GM23338 (cell line): ENCODE data around the gene CAMSAP1. TPM values are rescaled to one million over a fixed set of nuclear protein-coding genes. Genes with fewer than 3 reads are reported as not detected.

ENCODE experiments used
- ATAC-seq: fragments of 200-7000 bp; cut with Tn5 transposase; 3 replicates; pipeline ENCODE4 v1.9.1; 2020
- DNase-seq: peaks from one replicate; pipeline ENCODE4 v3.0.0-alpha.2; 2015; ENCODE audit warnings: low spot score
- H2AFZ ChIP-seq: fragments of 200-600 bp; sonication (generic); 2 replicates; pipeline ENCODE4 v1.8.0; 2016; ENCODE audit warnings: antibody characterized with exemption, mild to moderate bottlenecking, moderate library complexity
- H3F3A ChIP-seq: fragments of 200-600 bp; sonication (generic); replicated peaks from 2 replicates; pipeline ENCODE4 v1.8.0; 2017; ENCODE audit warnings: antibody characterized with exemption, mixed run types, low read depth
- H3K27ac ChIP-seq: fragments of 200-600 bp; sonication (generic); 2 replicates; pipeline ENCODE4 v1.6.1; 2016; ENCODE audit warnings: low read depth
- H3K27me3 ChIP-seq: fragments of 200-600 bp; sonication (generic); 2 replicates; pipeline ENCODE4 v1.8.0; 2016; ENCODE audit warnings: mild to moderate bottlenecking, mixed run types, moderate library complexity; ENCODE audit not compliant: insufficient read depth
- H3K36me3 ChIP-seq: fragments of 200-600 bp; sonication (generic); 2 replicates; pipeline ENCODE4 v1.8.0; 2016; ENCODE audit warnings: mild to moderate bottlenecking; ENCODE audit not compliant: insufficient read depth
- H3K4me1 ChIP-seq: fragments of 200-600 bp; sonication (generic); 2 replicates; pipeline ENCODE4 v1.8.0; 2016; ENCODE audit warnings: mild to moderate bottlenecking, moderate library complexity; ENCODE audit not compliant: insufficient read depth
- H3K4me2 ChIP-seq: fragments of 200-600 bp; sonication (generic); 2 replicates; pipeline ENCODE4 v1.7.1; 2017; ENCODE audit warnings: mixed run types
- H3K4me3 ChIP-seq: fragments of 200-600 bp; sonication (generic); 2 replicates; pipeline ENCODE4 v1.6.1; 2016; ENCODE audit warnings: mixed run types
- H3K79me2 ChIP-seq: fragments of 200-600 bp; sonication (generic); replicated peaks from 2 replicates; pipeline ENCODE4 v1.8.0; 2017; ENCODE audit warnings: mild to moderate bottlenecking; ENCODE audit not compliant: insufficient read depth
- H3K9me2 ChIP-seq: fragments of 200-600 bp; sonication (generic); 2 replicates; pipeline ENCODE4 v1.8.0; 2017; ENCODE audit not compliant: insufficient read depth
- H4K20me1 ChIP-seq: fragments of 200-600 bp; sonication (generic); replicated peaks from 2 replicates; pipeline ENCODE4 v1.8.0; 2017; ENCODE audit warnings: mild to moderate bottlenecking; ENCODE audit not compliant: insufficient read depth
- H3K27ac Mint-ChIP-seq: 2 replicates; pipeline ENCODE4 v1.8.0; 2020; ENCODE audit warnings: inconsistent platforms, mild to moderate bottlenecking, moderate library complexity, mixed read lengths
- H3K27me3 Mint-ChIP-seq: 3 replicates; pipeline ENCODE4 v1.8.0; 2022; ENCODE audit warnings: low read depth, mild to moderate bottlenecking, moderate library complexity, mixed read lengths, inconsistent platforms; ENCODE audit not compliant: insufficient read depth, poor library complexity
- H3K36me3 Mint-ChIP-seq: 3 replicates; pipeline ENCODE4 v1.8.0; 2021; ENCODE audit warnings: low read depth, mild to moderate bottlenecking, inconsistent platforms, moderate library complexity, mixed read lengths
- H3K4me1 Mint-ChIP-seq: 3 replicates; pipeline ENCODE4 v1.8.0; 2020; ENCODE audit warnings: mild to moderate bottlenecking, inconsistent platforms, mixed read lengths
- H3K4me3 Mint-ChIP-seq: 3 replicates; pipeline ENCODE4 v1.8.0; 2021; ENCODE audit warnings: moderate library complexity, mild to moderate bottlenecking, inconsistent platforms, mixed read lengths
- H3K9me3 Mint-ChIP-seq: 3 replicates; pipeline ENCODE4 v1.8.0; 2020; ENCODE audit warnings: moderate library complexity, mild to moderate bottlenecking, inconsistent platforms, mixed read lengths
- CREB1 ChIP-seq: fragments of 250-450 bp; sonication (Bioruptor Pico); IDR thresholded peaks from 2 replicates; pipeline ENCODE4 v1.5.0; 2020; ENCODE audit warnings: low read depth, mild to moderate bottlenecking, moderate library complexity
- EZH2phosphoT487 ChIP-seq: fragments of 200-600 bp; sonication (generic); IDR thresholded peaks from one replicate; pipeline ENCODE4 v1.8.1; 2018; ENCODE audit warnings: antibody characterized with exemption; ENCODE audit not compliant: unreplicated experiment
- JUNB ChIP-seq: IDR thresholded peaks from one replicate; pipeline ENCODE4 v1.6.1; 2016; ENCODE audit warnings: antibody characterized with exemption; ENCODE audit not compliant: unreplicated experiment
- POLR2AphosphoS5 ChIP-seq: IDR thresholded peaks from 2 replicates; pipeline ENCODE4 v1.6.1; 2016; ENCODE audit warnings: antibody characterized with exemption, low read depth
- ZNF114 ChIP-seq: fragments of 250-450 bp; sonication (Bioruptor Pico); IDR thresholded peaks from 2 replicates; pipeline ENCODE4 v1.5.0; 2020; ENCODE audit warnings: mild to moderate bottlenecking, moderate library complexity
- ZNF331 ChIP-seq: fragments of 250-450 bp; sonication (Bioruptor Pico); IDR thresholded peaks from 2 replicates; pipeline ENCODE4 v1.5.0; 2020; ENCODE audit warnings: low read depth, mild to moderate bottlenecking, moderate library complexity
- polyA plus RNA-seq: library from polyadenylated mRNA; unstranded; fragments of >200 nt; fragmentation: Nextera tagmentation; extraction: Ambion mirVana; gene quantifications from 2 replicates; pipeline ENCODE4 v1.2.1, GENCODE V29; 2016
- total RNA-seq: library from RNA; depleted of rRNA; stranded (reverse); fragments of >200 nt; shearing (Covaris generic); gene quantifications from 2 replicates; pipeline ENCODE4 v1.2.3, GENCODE V29; 2014
- TF ChIP-seq, protein P1 (sequence below), 2 experiments: fragments of 200-600 bp in 1 of 2; sonication (generic) in 1 of 2; conservative IDR thresholded peaks; 2 replicates each; pipeline versions ENCODE4 v1.5.1 to v1.6.1; 2016 to 2017; ENCODE audit warnings: antibody characterized with exemption in 2 of 2, low read depth in 2 of 2, mild to moderate bottlenecking in 2 of 2, moderate library complexity in 1 of 2
- TF ChIP-seq, protein P2 (sequence below): fragments of 250-450 bp; sonication (Bioruptor Pico); IDR thresholded peaks from 2 replicates; pipeline ENCODE4 v1.5.0; 2020; ENCODE audit warnings: mild to moderate bottlenecking, moderate library complexity
- TF ChIP-seq, protein P3 (sequence below): IDR thresholded peaks from 2 replicates; pipeline ENCODE4 v1.6.1; 2016; ENCODE audit warnings: antibody characterized with exemption

CAMSAP1 gene
- total and polyA plus RNA-seq, 2 experiments from 2014 or later, result 6.9 to 75.4 TPM

DNA sequence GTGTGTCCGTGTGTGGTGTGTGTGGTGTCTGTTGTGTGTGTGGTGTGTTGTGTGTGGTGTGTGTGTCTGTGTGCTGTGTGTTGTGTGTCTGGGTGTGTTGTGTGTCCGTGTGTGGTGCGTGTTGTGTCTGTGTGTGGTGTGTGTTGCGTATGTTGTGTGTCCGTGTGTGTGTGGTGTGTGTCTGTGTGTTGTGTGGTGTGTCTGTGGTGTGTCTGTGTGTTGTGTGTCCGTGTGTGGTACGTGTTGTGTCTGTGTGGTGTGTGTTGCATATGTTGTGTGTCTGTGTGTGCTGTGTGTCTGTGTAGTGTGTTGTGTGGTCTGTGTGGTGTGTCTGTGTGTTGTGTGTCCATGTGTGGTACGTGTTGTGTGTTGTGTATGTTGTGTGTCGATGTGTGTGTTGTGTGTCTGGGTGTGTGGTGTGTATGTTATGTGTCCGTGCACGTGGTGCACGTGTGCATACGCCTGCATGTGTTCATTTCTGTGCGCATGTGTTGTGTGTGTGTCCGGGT is 133.1 kb downstream of the CAMSAP1 start:
- no peak overlapping the region for H3K4me3 Mint-ChIP-seq
- no peak for ATAC-seq
- TF ChIP-seq, protein P1, sequence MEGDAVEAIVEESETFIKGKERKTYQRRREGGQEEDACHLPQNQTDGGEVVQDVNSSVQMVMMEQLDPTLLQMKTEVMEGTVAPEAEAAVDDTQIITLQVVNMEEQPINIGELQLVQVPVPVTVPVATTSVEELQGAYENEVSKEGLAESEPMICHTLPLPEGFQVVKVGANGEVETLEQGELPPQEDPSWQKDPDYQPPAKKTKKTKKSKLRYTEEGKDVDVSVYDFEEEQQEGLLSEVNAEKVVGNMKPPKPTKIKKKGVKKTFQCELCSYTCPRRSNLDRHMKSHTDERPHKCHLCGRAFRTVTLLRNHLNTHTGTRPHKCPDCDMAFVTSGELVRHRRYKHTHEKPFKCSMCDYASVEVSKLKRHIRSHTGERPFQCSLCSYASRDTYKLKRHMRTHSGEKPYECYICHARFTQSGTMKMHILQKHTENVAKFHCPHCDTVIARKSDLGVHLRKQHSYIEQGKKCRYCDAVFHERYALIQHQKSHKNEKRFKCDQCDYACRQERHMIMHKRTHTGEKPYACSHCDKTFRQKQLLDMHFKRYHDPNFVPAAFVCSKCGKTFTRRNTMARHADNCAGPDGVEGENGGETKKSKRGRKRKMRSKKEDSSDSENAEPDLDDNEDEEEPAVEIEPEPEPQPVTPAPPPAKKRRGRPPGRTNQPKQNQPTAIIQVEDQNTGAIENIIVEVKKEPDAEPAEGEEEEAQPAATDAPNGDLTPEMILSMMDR (conservative IDR thresholded peaks at IDR 0.05; ENCODE audit: low read depth in 2 of 2), result no peak
- TF ChIP-seq EZH2phosphoT487 (no peak), JUNB (no peak), CREB1 (CRISPR knock-in tag) (no peak), ZNF114 (no peak), POLR2AphosphoS5 (no peak), ZNF331 (CRISPR knock-in tag) (no peak)
- TF ChIP-seq, protein P2, sequence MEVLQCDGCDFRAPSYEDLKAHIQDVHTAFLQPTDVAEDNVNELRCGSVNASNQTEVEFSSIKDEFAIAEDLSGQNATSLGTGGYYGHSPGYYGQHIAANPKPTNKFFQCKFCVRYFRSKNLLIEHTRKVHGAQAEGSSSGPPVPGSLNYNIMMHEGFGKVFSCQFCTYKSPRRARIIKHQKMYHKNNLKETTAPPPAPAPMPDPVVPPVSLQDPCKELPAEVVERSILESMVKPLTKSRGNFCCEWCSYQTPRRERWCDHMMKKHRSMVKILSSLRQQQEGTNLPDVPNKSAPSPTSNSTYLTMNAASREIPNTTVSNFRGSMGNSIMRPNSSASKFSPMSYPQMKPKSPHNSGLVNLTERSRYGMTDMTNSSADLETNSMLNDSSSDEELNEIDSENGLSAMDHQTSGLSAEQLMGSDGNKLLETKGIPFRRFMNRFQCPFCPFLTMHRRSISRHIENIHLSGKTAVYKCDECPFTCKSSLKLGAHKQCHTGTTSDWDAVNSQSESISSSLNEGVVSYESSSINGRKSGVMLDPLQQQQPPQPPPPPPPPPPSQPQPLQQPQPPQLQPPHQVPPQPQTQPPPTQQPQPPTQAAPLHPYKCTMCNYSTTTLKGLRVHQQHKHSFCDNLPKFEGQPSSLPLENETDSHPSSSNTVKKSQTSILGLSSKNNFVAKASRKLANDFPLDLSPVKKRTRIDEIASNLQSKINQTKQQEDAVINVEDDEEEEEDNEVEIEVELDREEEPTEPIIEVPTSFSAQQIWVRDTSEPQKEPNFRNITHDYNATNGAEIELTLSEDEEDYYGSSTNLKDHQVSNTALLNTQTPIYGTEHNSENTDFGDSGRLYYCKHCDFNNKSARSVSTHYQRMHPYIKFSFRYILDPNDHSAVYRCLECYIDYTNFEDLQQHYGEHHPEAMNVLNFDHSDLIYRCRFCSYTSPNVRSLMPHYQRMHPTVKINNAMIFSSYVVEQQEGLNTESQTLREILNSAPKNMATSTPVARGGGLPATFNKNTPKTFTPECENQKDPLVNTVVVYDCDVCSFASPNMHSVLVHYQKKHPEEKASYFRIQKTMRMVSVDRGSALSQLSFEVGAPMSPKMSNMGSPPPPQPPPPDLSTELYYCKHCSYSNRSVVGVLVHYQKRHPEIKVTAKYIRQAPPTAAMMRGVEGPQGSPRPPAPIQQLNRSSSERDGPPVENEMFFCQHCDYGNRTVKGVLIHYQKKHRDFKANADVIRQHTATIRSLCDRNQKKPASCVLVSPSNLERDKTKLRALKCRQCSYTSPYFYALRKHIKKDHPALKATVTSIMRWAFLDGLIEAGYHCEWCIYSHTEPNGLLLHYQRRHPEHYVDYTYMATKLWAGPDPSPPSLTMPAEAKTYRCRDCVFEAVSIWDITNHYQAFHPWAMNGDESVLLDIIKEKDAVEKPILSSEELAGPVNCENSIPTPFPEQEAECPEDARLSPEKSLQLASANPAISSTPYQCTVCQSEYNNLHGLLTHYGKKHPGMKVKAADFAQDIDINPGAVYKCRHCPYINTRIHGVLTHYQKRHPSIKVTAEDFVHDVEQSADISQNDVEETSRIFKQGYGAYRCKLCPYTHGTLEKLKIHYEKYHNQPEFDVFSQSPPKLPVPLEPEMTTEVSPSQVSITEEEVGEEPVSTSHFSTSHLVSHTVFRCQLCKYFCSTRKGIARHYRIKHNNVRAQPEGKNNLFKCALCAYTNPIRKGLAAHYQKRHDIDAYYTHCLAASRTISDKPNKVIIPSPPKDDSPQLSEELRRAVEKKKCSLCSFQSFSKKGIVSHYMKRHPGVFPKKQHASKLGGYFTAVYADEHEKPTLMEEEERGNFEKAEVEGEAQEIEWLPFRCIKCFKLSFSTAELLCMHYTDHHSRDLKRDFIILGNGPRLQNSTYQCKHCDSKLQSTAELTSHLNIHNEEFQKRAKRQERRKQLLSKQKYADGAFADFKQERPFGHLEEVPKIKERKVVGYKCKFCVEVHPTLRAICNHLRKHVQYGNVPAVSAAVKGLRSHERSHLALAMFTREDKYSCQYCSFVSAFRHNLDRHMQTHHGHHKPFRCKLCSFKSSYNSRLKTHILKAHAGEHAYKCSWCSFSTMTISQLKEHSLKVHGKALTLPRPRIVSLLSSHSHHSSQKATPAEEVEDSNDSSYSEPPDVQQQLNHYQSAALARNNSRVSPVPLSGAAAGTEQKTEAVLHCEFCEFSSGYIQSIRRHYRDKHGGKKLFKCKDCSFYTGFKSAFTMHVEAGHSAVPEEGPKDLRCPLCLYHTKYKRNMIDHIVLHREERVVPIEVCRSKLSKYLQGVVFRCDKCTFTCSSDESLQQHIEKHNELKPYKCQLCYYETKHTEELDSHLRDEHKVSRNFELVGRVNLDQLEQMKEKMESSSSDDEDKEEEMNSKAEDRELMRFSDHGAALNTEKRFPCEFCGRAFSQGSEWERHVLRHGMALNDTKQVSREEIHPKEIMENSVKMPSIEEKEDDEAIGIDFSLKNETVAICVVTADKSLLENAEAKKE (CRISPR knock-in tag), result no peak
- TF ChIP-seq, protein P3, sequence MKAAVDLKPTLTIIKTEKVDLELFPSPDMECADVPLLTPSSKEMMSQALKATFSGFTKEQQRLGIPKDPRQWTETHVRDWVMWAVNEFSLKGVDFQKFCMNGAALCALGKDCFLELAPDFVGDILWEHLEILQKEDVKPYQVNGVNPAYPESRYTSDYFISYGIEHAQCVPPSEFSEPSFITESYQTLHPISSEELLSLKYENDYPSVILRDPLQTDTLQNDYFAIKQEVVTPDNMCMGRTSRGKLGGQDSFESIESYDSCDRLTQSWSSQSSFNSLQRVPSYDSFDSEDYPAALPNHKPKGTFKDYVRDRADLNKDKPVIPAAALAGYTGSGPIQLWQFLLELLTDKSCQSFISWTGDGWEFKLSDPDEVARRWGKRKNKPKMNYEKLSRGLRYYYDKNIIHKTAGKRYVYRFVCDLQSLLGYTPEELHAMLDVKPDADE, result no peak

More for the DNA sequence above, 133.1 kb downstream of the CAMSAP1 start:
- no peaks in the 10 kb centered on the region for H3K27me3 ChIP-seq
- H2AFZ ChIP-seq, result no peak overlapping the region
- H3K9me3 Mint-ChIP-seq, result no peaks in the 10 kb centered on the region
- no peaks in the 10 kb centered on the region for H3K4me1 ChIP-seq
- no peaks in the 10 kb centered on the region for H3F3A ChIP-seq
- H3K4me1 Mint-ChIP-seq, result no peaks in the 10 kb centered on the region
- H3K27me3 Mint-ChIP-seq, result peaks cover 2% of the 10 kb centered on the region
- no peak overlapping the region for H3K27ac Mint-ChIP-seq
- H3K36me3 Mint-ChIP-seq, result no peaks in the 10 kb centered on the region
- H4K20me1 ChIP-seq, result no peaks in the 10 kb centered on the region
- no peaks in the 10 kb centered on the region for H3K36me3 ChIP-seq
- H3K4me2 ChIP-seq, result no peak overlapping the region
- H3K79me2 ChIP-seq, result no peaks in the 10 kb centered on the region
- H3K9me2 ChIP-seq, result no peaks in the 10 kb centered on the region
- DNase-seq, result no peak
- H3K27ac ChIP-seq, result no peak overlapping the region
- H3K4me3 ChIP-seq, result no peak overlapping the region
